GM12878 (cell line): Measurements from ENCODE around the gene ETAA1. TPM values are rescaled to one million over a fixed set of nuclear protein-coding genes. Genes with fewer than 3 reads are reported as not detected.

Experiments used
- ATAC-seq: fragments of 200-7000 bp; cut with Tn5 transposase; 3 replicates; pipeline ENCODE4 v1.9.1; 2020; ENCODE audit warnings: mild to moderate bottlenecking, moderate library complexity
- BruUV-seq: library from RNA; stranded (reverse); fragments of 400-500 nt; replicated peaks from 2 replicates; lab custom pipeline; 2021; lab: Mats Ljungman, UMichigan
- CTCF ChIA-PET: fragments of 300-600 bp; sonication (Branson Sonifier 250); formaldehyde crosslinking; extraction: SDS; loops from one replicate; lab custom pipeline; 2021; ENCODE audit warnings: inconsistent platforms; lab: Yijun Ruan, JAX
- POLR2A ChIA-PET: fragments of 350-600 bp; formaldehyde crosslinking; extraction: SDS; loops from one replicate; lab custom pipeline; 2021; ENCODE audit warnings: inconsistent platforms; lab: Charles Lee
- RAD21 ChIA-PET: fragments of 300-600 bp; sonication (Branson Sonifier 250); formaldehyde crosslinking; loops from one replicate; lab custom pipeline; 2023; ENCODE audit warnings: antibody characterized with exemption; ENCODE audit not compliant: unreplicated experiment; lab: Charles Lee
- SMC1A ChIA-PET: fragments of 300-600 bp; sonication (Branson Sonifier 250); formaldehyde crosslinking; loops from one replicate; lab custom pipeline; 2023; ENCODE audit not compliant: unreplicated experiment, uncharacterized antibody; lab: Charles Lee
- DNase-seq: peaks from one replicate; pipeline ENCODE4 v3.0.0-alpha.2; 2011; ENCODE audit warnings: low read depth, low spot score
- FAIRE-seq: peaks from 3 replicates; lab custom pipeline; 2011; peaks lifted over from hg19 to GRCh38; lab: Jason Lieb, UNC
- H2AFZ ChIP-seq: 2 replicates; pipeline ENCODE4 v1.6.0; 2011; ENCODE audit warnings: low read depth, low read length, control low read depth; ENCODE audit not compliant: control insufficient read depth
- H3K27ac ChIP-seq: 2 replicates; pipeline ENCODE4 v1.5.1; 2011; ENCODE audit warnings: control low read depth; ENCODE audit not compliant: control insufficient read depth, insufficient read depth
- H3K27me3 ChIP-seq, 2 experiments: replicated peaks in 1 of 2; 2 replicates each; pipeline versions ENCODE4 v1.6.0 to v1.6.1; 2011; ENCODE audit warnings: low read length in 1 of 2; ENCODE audit not compliant: control insufficient read depth in 2 of 2, insufficient read depth in 2 of 2
- H3K36me3 ChIP-seq, 2 experiments: 2 replicates each; pipeline ENCODE4 v1.5.1; 2011; ENCODE audit warnings: low read length in 1 of 2; ENCODE audit not compliant: control insufficient read depth in 2 of 2, insufficient read depth in 2 of 2
- H3K4me1 ChIP-seq: 2 replicates; pipeline ENCODE4 v1.6.1; 2011; ENCODE audit warnings: mild to moderate bottlenecking, low read length, moderate library complexity, mixed read lengths; ENCODE audit not compliant: control insufficient read depth, insufficient read depth
- H3K4me2 ChIP-seq: 2 replicates; pipeline ENCODE4 v1.6.0; 2011; ENCODE audit warnings: control low read depth; ENCODE audit not compliant: control insufficient read depth, insufficient read depth
- H3K4me3 ChIP-seq: fragments of 200-600 bp; sonication (generic); 2 replicates; pipeline ENCODE4 v1.5.1; 2016
- H3K79me2 ChIP-seq: 2 replicates; pipeline ENCODE4 v1.6.0; 2011; ENCODE audit warnings: low read length; ENCODE audit not compliant: control insufficient read depth, insufficient read depth
- H3K9ac ChIP-seq: 2 replicates; pipeline ENCODE4 v1.8.0; 2011; ENCODE audit warnings: low read length, control low read depth, mixed read lengths; ENCODE audit not compliant: control insufficient read depth, insufficient read depth
- H3K9me3 ChIP-seq: replicated peaks from 3 replicates; pipeline ENCODE4 v1.5.1; 2011; ENCODE audit warnings: mild to moderate bottlenecking, low read length; ENCODE audit not compliant: control insufficient read depth, insufficient read depth
- H4K20me1 ChIP-seq: 2 replicates; pipeline ENCODE4 v1.6.0; 2011; ENCODE audit not compliant: control insufficient read depth, insufficient read depth
- EGR1 ChIP-seq, 2 experiments: IDR thresholded peaks; 1 replicate in 1 of 2; 2 replicates in 1 of 2; pipeline ENCODE4 v1.6.1; 2011 to 2012; ENCODE audit warnings: low read depth in 2 of 2, low read length in 2 of 2, borderline replicate concordance in 1 of 2, mild to moderate bottlenecking in 1 of 2, moderate library complexity in 1 of 2
- EZH2 ChIP-seq: IDR thresholded peaks from 2 replicates; pipeline ENCODE4 v1.6.1; 2012; ENCODE audit warnings: low read depth, mild to moderate bottlenecking, control low read depth, inconsistent platforms, low read length, borderline replicate concordance; ENCODE audit not compliant: control insufficient read depth
- GABPA ChIP-seq: IDR thresholded peaks from 2 replicates; pipeline ENCODE4 v1.6.1; 2014; ENCODE audit warnings: antibody characterized with exemption, low read depth, mild to moderate bottlenecking, inconsistent platforms
- KLF5 ChIP-seq: fragments of 450-650 bp; IDR thresholded peaks from 2 replicates; pipeline ENCODE4 v1.6.1; 2014; ENCODE audit warnings: mild to moderate bottlenecking; ENCODE audit not compliant: partially characterized antibody
- MYC ChIP-seq: IDR thresholded peaks from 2 replicates; pipeline ENCODE4 v1.6.1; 2011; ENCODE audit warnings: mild to moderate bottlenecking, low read length, moderate library complexity, inconsistent platforms; ENCODE audit not compliant: insufficient read depth, insufficient replicate concordance, insufficient read length, severe bottlenecking
- RBBP5 ChIP-seq: fragments of 200-600 bp; sonication (generic); conservative IDR thresholded peaks from 2 replicates; pipeline ENCODE4 v1.6.1; 2016
- SUPT20H ChIP-seq: IDR thresholded peaks from 2 replicates; pipeline ENCODE4 v1.6.1; 2011; ENCODE audit warnings: low read depth, mild to moderate bottlenecking, low read length, moderate library complexity, borderline replicate concordance; ENCODE audit not compliant: control insufficient read depth
- TARDBP ChIP-seq: IDR thresholded peaks from 2 replicates; pipeline ENCODE4 v1.6.1; 2016; ENCODE audit warnings: borderline replicate concordance
- WGBS: methylation state at CpG from one replicate; pipeline ENCODE4 v1.1.6; 2016; ENCODE audit warnings: low lambda C conversion rate; ENCODE audit not compliant: insufficient replicate concordance, insufficient coverage; ENCODE audit errors: missing lambda C conversion rate; 5-methylcytosine and 5-hydroxymethylcytosine counted together
- in situ Hi-C: fragments of 300-500 bp; cut with MboI; formaldehyde crosslinking; loops from 9 replicates; pipeline ENCODE4 v1.14.3; 2018; ENCODE audit warnings: mixed read lengths
- intact Hi-C: fragments of 100-400 bp; cut with micrococcal nuclease; formaldehyde crosslinking; loops from one replicate; pipeline ENCODE4 v1.14.2; 2022; ENCODE audit not compliant: unreplicated experiment
- polyA plus RNA-seq, 11 experiments: library from polyadenylated mRNA; depleted of rRNA in 4 of 11; unstranded in 6 of 11; stranded (reverse) in 5 of 11; fragments of >200 nt; fragmentation: Nextera tagmentation in 4 of 11; fragmentation: Illumina TruSeq in 1 of 11; extraction: Ambion mirVana in 4 of 11; extraction: Trizol in 1 of 11; gene quantifications; 1 replicate in 1 of 11; 2 replicates in 10 of 11; pipeline versions ENCODE4 v1.2.1 to v1.2.3, GENCODE V29; 2011 to 2016; ENCODE audit warnings: inconsistent platforms in 2 of 11, missing spikeins in 2 of 11, low read depth in 1 of 11
- total RNA-seq, 4 experiments: library from RNA; depleted of rRNA in 3 of 4; stranded (reverse); fragments of >200 nt in 3 of 4; fragmentation: Illumina TruSeq in 1 of 4; extraction: Trizol in 1 of 4; gene quantifications; 2 replicates each; pipeline versions ENCODE4 v1.2.1 to v1.2.3, GENCODE V29; 2013 to 2021
- TF ChIP-seq, protein P1 (sequence below): IDR thresholded peaks from 2 replicates; pipeline ENCODE4 v1.6.1; 2011; ENCODE audit warnings: low read depth, low read length, improper control_type of control experiment, borderline replicate concordance
- TF ChIP-seq, protein P2 (sequence below): IDR thresholded peaks from 2 replicates; pipeline ENCODE4 v1.6.1; 2011; ENCODE audit warnings: low read depth, mild to moderate bottlenecking, low read length, moderate library complexity, borderline replicate concordance; ENCODE audit errors: extremely low read depth
- TF ChIP-seq, protein P3 (sequence below): IDR thresholded peaks from 2 replicates; pipeline ENCODE4 v1.6.1; 2012; ENCODE audit warnings: low read depth, low read length, improper control_type of control experiment
- TF ChIP-seq, protein P4 (sequence below): fragments of 150-350 bp; IDR thresholded peaks from 2 replicates; pipeline ENCODE4 v1.6.1; 2014; ENCODE audit warnings: mild to moderate bottlenecking, low read depth, low read length
- TF ChIP-seq, protein P5 (sequence below): IDR thresholded peaks from 2 replicates; pipeline ENCODE4 v1.6.1; 2012; ENCODE audit warnings: low read depth, low read length, improper control_type of control experiment

The ETAA1 gene
- total and polyA plus RNA-seq, 10 of the 15 experiments (the other 5 are each of a cell fraction or from before 2014, with no cell fraction given), result 4.2 to 24.2 (median 13.4) TPM

DNA sequence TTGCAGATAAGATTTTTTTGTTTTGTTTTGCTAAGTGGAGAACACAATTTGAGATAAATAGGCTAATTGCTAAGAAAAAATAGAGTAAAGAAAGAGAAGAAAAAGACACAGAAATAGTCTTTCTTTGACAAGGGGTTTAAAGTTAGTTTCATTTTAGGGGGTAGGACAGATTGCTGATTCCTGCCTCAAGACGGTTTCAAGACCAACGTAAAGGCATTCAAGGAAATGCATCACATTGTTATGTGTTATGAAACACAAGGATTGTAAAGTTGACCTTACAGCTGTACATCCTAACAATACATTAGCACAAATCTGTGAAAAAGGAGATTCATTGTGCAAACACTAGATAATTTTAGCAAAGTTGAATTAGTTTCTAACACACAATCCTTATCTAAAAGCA, 22.7 kb upstream of the ETAA1 start:
- Histone ChIP-seq H3K9me3 (no peaks in the 10 kb centered on the region), H3K36me3 (no peaks in the 10 kb centered on the region), H3K27ac (no peak overlapping the region), H3K4me1 (no peaks in the 10 kb centered on the region), H3K9ac (no peak overlapping the region), H3K79me2 (no peaks in the 10 kb centered on the region), H4K20me1 (no peaks in the 10 kb centered on the region), H2AFZ (no peak overlapping the region), H3K4me3 (no peak overlapping the region), H3K4me2 (no peak overlapping the region), H3K27me3 (no peaks in the 10 kb centered on the region)
- in situ Hi-C loops (no loop called here), intact Hi-C loops (no loop called here)
- BruUV-seq, result no TSS peak
- DNase-seq, result no peak
- POLR2A ChIA-PET, result no interaction called here
- 0% methylated on average over 2 of the region's 2 CpGs for WGBS
- CTCF ChIA-PET, result no interaction called here
- TF ChIP-seq GABPA (no peak), KLF5 (no peak), RBBP5 (no peak), SUPT20H (no peak), EZH2 (no peak), EGR1 (IDR thresholded peaks at IDR 0.05; ENCODE audit: borderline replicate concordance in 1 of 2, low read depth in 2 of 2, low read length in 2 of 2) (no peak), MYC (no peak), TARDBP (no peak)
- TF ChIP-seq, protein P1, sequence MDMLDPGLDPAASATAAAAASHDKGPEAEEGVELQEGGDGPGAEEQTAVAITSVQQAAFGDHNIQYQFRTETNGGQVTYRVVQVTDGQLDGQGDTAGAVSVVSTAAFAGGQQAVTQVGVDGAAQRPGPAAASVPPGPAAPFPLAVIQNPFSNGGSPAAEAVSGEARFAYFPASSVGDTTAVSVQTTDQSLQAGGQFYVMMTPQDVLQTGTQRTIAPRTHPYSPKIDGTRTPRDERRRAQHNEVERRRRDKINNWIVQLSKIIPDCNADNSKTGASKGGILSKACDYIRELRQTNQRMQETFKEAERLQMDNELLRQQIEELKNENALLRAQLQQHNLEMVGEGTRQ, result no peak
- TF ChIP-seq, protein P2, sequence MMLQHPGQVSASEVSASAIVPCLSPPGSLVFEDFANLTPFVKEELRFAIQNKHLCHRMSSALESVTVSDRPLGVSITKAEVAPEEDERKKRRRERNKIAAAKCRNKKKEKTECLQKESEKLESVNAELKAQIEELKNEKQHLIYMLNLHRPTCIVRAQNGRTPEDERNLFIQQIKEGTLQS, result no peak
- TF ChIP-seq, protein P3, sequence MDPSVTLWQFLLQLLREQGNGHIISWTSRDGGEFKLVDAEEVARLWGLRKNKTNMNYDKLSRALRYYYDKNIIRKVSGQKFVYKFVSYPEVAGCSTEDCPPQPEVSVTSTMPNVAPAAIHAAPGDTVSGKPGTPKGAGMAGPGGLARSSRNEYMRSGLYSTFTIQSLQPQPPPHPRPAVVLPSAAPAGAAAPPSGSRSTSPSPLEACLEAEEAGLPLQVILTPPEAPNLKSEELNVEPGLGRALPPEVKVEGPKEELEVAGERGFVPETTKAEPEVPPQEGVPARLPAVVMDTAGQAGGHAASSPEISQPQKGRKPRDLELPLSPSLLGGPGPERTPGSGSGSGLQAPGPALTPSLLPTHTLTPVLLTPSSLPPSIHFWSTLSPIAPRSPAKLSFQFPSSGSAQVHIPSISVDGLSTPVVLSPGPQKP, result no peak
- TF ChIP-seq, protein P4, sequence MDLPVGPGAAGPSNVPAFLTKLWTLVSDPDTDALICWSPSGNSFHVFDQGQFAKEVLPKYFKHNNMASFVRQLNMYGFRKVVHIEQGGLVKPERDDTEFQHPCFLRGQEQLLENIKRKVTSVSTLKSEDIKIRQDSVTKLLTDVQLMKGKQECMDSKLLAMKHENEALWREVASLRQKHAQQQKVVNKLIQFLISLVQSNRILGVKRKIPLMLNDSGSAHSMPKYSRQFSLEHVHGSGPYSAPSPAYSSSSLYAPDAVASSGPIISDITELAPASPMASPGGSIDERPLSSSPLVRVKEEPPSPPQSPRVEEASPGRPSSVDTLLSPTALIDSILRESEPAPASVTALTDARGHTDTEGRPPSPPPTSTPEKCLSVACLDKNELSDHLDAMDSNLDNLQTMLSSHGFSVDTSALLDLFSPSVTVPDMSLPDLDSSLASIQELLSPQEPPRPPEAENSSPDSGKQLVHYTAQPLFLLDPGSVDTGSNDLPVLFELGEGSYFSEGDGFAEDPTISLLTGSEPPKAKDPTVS, result no peak
- TF ChIP-seq, protein P5, sequence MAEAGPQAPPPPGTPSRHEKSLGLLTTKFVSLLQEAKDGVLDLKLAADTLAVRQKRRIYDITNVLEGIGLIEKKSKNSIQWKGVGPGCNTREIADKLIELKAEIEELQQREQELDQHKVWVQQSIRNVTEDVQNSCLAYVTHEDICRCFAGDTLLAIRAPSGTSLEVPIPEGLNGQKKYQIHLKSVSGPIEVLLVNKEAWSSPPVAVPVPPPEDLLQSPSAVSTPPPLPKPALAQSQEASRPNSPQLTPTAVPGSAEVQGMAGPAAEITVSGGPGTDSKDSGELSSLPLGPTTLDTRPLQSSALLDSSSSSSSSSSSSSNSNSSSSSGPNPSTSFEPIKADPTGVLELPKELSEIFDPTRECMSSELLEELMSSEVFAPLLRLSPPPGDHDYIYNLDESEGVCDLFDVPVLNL, result no peak
- SMC1A ChIA-PET, result no interaction called here
- RAD21 ChIA-PET, result no interaction called here
- no peak for FAIRE-seq
- ATAC-seq, result no peak
